Mesenchymal stem cell (in vitro differentiated cells and primary cell): ENCODE measurements around the gene IFITM10.

Experiments used
- DNase-seq: peaks from one replicate; pipeline ENCODE4 v3.0.0-alpha.2; 2013
- H2AFZ ChIP-seq: one replicate; pipeline ENCODE4 v1.6.1; 2013; ENCODE audit warnings: low read depth, mild to moderate bottlenecking, control low read depth, inconsistent platforms, low read length, moderate library complexity
- H2AK5ac ChIP-seq: 2 replicates; pipeline ENCODE4 v1.6.1; 2013; ENCODE audit warnings: low read length, moderate library complexity, mild to moderate bottlenecking, inconsistent platforms; ENCODE audit not compliant: severe bottlenecking
- H2BK120ac ChIP-seq: one replicate; pipeline ENCODE4 v1.6.1; 2013; ENCODE audit warnings: low read depth, mild to moderate bottlenecking, inconsistent platforms, low read length, moderate library complexity
- H2BK12ac ChIP-seq, 2 experiments: one replicate each; pipeline ENCODE4 v1.6.1; 2013; ENCODE audit warnings: inconsistent platforms in 2 of 2, low read length in 2 of 2, mild to moderate bottlenecking in 2 of 2, moderate library complexity in 2 of 2, control low read depth in 1 of 2
- H2BK15ac ChIP-seq: one replicate; pipeline ENCODE4 v1.6.1; 2013; ENCODE audit warnings: mild to moderate bottlenecking, low read depth, inconsistent platforms; ENCODE audit not compliant: poor library complexity, severe bottlenecking
- H2BK5ac ChIP-seq: 2 replicates; pipeline ENCODE4 v1.6.1; 2013; ENCODE audit warnings: low read depth, mild to moderate bottlenecking, low read length, control low read depth, inconsistent platforms; ENCODE audit not compliant: poor library complexity, severe bottlenecking
- H3K14ac ChIP-seq, 2 experiments: one replicate each; pipeline ENCODE4 v1.6.1; 2013; ENCODE audit warnings: inconsistent platforms in 2 of 2, low read length in 2 of 2, control low read depth in 1 of 2, mild to moderate bottlenecking in 1 of 2, moderate library complexity in 1 of 2
- H3K18ac ChIP-seq, 2 experiments: one replicate each; pipeline ENCODE4 v1.6.1; 2013; ENCODE audit warnings: inconsistent platforms in 2 of 2, low read length in 2 of 2, control low read depth in 1 of 2, low read depth in 1 of 2, mild to moderate bottlenecking in 1 of 2
- H3K23ac ChIP-seq, 2 experiments: one replicate each; pipeline ENCODE4 v1.6.1; 2013; ENCODE audit warnings: inconsistent platforms in 2 of 2, low read length in 2 of 2, mild to moderate bottlenecking in 2 of 2, moderate library complexity in 2 of 2, control low read depth in 1 of 2
- H3K27ac ChIP-seq: 2 replicates; pipeline ENCODE4 v1.5.1; 2013; ENCODE audit warnings: mild to moderate bottlenecking, moderate library complexity, low read length, control low read depth, inconsistent platforms; ENCODE audit not compliant: poor library complexity, severe bottlenecking
- H3K27me3 ChIP-seq, 2 experiments: 2 replicates each; pipeline versions ENCODE4 v1.6.1 to v1.7.0; 2013; ENCODE audit warnings: low read length in 2 of 2, mild to moderate bottlenecking in 2 of 2, moderate library complexity in 2 of 2, control low read depth in 1 of 2, inconsistent platforms in 1 of 2; ENCODE audit not compliant: control insufficient read depth in 1 of 2, insufficient read depth in 1 of 2
- H3K36me3 ChIP-seq, 2 experiments: 2 replicates each; pipeline versions ENCODE4 v1.6.1 to v1.7.0; 2013; ENCODE audit warnings: low read length in 2 of 2, control low read depth in 1 of 2, inconsistent platforms in 1 of 2, low read depth in 1 of 2, mild to moderate bottlenecking in 1 of 2; ENCODE audit not compliant: insufficient read depth in 2 of 2, control insufficient read depth in 1 of 2
- H3K4ac ChIP-seq, 2 experiments: one replicate each; pipeline ENCODE4 v1.6.1; 2013; ENCODE audit warnings: inconsistent platforms in 2 of 2, low read length in 2 of 2, mild to moderate bottlenecking in 2 of 2, moderate library complexity in 2 of 2, control low read depth in 1 of 2, low read depth in 1 of 2
- H3K4me1 ChIP-seq: 2 replicates; pipeline ENCODE4 v1.6.1; 2013; ENCODE audit warnings: low read depth, low read length, control low read depth; ENCODE audit not compliant: control insufficient read depth, insufficient read depth
- H3K4me2 ChIP-seq: 2 replicates; pipeline ENCODE4 v1.6.1; 2013; ENCODE audit warnings: low read length, mild to moderate bottlenecking, inconsistent platforms; ENCODE audit not compliant: poor library complexity, severe bottlenecking
- H3K4me3 ChIP-seq, 2 experiments: 2 replicates each; pipeline versions ENCODE4 v1.5.1 to v1.7.0; 2013; ENCODE audit warnings: low read length in 2 of 2, mild to moderate bottlenecking in 2 of 2, control low read depth in 1 of 2, low read depth in 1 of 2; ENCODE audit not compliant: insufficient read depth in 1 of 2
- H3K79me1 ChIP-seq: replicated peaks from 2 replicates; pipeline ENCODE4 v1.6.1; 2013; ENCODE audit warnings: mild to moderate bottlenecking, control low read depth, low read length, inconsistent platforms; ENCODE audit not compliant: poor library complexity, severe bottlenecking
- H3K9ac ChIP-seq: 2 replicates; pipeline ENCODE4 v1.7.0; 2013; ENCODE audit warnings: mild to moderate bottlenecking, low read length, moderate library complexity
- H3K9me3 ChIP-seq: 2 replicates; pipeline ENCODE4 v1.7.0; 2013; ENCODE audit warnings: mild to moderate bottlenecking, low read length; ENCODE audit not compliant: control insufficient read depth
- H4K8ac ChIP-seq: one replicate; pipeline ENCODE4 v1.6.1; 2013; ENCODE audit warnings: inconsistent platforms, mild to moderate bottlenecking, low read length, moderate library complexity
- H4K91ac ChIP-seq: one replicate; pipeline ENCODE4 v1.6.1; 2013; ENCODE audit warnings: mild to moderate bottlenecking, low read length, inconsistent platforms
- WGBS: methylation state at CpG from one replicate; pipeline ENCODE4 v1.1.7; 2013; ENCODE audit warnings: mixed read lengths; 5-methylcytosine and 5-hydroxymethylcytosine counted together

The IFITM10 gene

DNA sequence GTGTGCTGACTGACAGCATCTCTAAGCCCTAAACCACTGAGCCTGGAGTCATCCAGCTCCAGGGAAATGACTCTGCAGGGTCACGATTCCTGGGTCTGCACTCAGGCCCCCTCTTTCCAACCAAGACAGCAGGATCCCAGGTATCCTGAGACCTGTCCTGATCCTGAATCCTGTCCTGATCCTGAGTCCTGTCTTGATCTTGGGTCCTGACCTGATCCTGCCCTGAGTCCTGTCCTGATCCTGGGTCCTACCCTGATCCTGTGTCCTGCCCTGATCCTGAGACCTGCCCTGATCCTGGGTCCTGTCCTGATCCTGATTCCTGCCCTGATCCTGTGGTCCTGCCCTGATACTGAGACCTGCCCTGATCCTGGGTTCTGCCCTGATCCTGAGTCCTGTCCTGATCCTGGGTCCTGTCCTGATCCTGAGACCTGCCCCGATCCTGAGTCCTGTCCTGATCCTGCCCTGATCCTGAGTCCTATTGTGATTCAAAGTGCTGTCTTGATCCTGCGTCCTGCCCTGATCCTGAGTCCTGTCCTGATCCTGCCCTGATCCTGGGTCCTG lies 54.8 kb downstream of the IFITM10 start:
- H2AFZ ChIP-seq: no peak overlapping the region
- 92% methylated on average over 3 of the region's 3 CpGs for WGBS
- H3K79me1 ChIP-seq: no peaks in the 10 kb centered on the region
- H3K36me3 ChIP-seq: no peaks in the 10 kb centered on the region
- H3K14ac ChIP-seq: no peak overlapping the region
- H3K9me3 ChIP-seq: no peaks in the 10 kb centered on the region
- H3K18ac ChIP-seq: no peak overlapping the region
- no peak overlapping the region for H3K4me2 ChIP-seq
- H3K4me1 ChIP-seq: peaks cover 12% of the 10 kb centered on the region
- H3K23ac ChIP-seq: no peak overlapping the region
- peak overlapping the region in 1 of 2 experiments; percentile 61 for H2BK12ac ChIP-seq
- no peak overlapping the region for H2AK5ac ChIP-seq
- H3K4me3 ChIP-seq: no peak overlapping the region
- peak overlapping the region; percentile 2 for H4K91ac ChIP-seq
- H3K9ac ChIP-seq: no peak overlapping the region
- H2BK15ac ChIP-seq: no peak overlapping the region
- no peak overlapping the region for H3K27ac ChIP-seq
- no peak overlapping the region for H2BK5ac ChIP-seq
- H2BK120ac ChIP-seq: no peak overlapping the region
- H4K8ac ChIP-seq: no peak overlapping the region
- DNase-seq: no peak
- H3K27me3 ChIP-seq: peaks cover 42 to 77% of the 10 kb centered on the region in 2 experiments
- H3K4ac ChIP-seq: no peak overlapping the region

GRCh38 chr11:1694846-1695547 lies 55.4 kb downstream of the IFITM10 start:
- Histone ChIP-seq H2AK5ac (no peak overlapping the region), H3K27me3 (peaks cover 44 to 76% of the 10 kb centered on the region in 2 experiments), H2BK15ac (no peak overlapping the region), H2BK12ac (no peak overlapping the region), H3K18ac (no peak overlapping the region), H3K27ac (no peak overlapping the region), H3K36me3 (no peaks in the 10 kb centered on the region), H3K4me2 (no peak overlapping the region), H4K8ac (no peak overlapping the region), H3K14ac (no peak overlapping the region), H4K91ac (peak overlapping the region; percentile 2), H3K4me3 (no peak overlapping the region), H2AFZ (no peak overlapping the region), H3K9me3 (no peaks in the 10 kb centered on the region), H2BK5ac (no peak overlapping the region), H2BK120ac (no peak overlapping the region), H3K4ac (no peak overlapping the region), H3K79me1 (no peaks in the 10 kb centered on the region), H3K4me1 (peaks cover 12% of the 10 kb centered on the region), H3K9ac (no peak overlapping the region), H3K23ac (no peak overlapping the region)
- DNase-seq: no peak
- WGBS: 88% methylated on average over 15 of the region's 15 CpGs

DNA sequence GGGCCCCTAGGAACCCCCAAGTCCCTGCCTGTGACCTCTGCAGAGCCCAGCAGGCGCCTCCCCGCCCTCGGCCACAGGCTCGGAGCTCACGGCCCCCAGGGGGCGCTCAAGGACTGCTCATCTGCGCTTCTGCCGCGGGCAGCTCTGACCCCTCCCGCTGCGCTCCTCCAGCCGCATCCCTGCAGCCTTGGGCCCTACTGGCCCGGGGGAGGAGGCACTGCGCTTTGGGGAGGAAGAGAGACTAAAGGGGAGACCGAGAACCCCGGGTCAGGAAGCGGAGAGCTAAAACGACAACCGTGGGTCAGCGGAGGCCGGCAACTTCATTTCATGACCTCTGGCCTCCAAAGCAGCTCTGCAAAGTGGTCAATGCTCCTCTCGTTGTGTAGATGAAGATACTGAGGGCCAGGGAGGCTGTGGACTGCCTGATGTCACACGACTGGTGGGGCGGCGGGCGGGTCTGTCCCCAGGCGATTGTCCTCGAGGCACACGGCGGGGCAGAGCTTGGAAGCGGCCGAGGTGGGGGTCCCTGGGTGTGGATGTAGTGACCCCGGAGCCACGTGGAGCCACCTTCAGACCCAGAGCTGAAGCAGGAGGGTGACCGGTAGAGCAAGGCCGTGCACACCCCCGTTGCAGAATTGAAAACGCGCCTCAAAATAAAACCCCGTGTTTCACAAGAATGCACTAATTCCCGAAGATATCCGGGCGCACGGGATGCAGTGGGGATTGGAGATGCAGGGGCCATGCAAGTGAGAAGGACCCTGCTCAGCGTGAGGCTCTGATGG lies 56.1 kb downstream of the IFITM10 start:
- H2BK120ac ChIP-seq: no peak overlapping the region
- peak overlapping the region; percentile 49 to 77 for H3K18ac ChIP-seq
- H2AK5ac ChIP-seq: no peak overlapping the region
- H2AFZ ChIP-seq: no peak overlapping the region
- no peaks in the 10 kb centered on the region for H3K79me1 ChIP-seq
- H3K14ac ChIP-seq: no peak overlapping the region
- peak overlapping the region; percentile 44 for H3K4me2 ChIP-seq
- H3K27me3 ChIP-seq: peaks cover 48 to 76% of the 10 kb centered on the region in 2 experiments
- no peak overlapping the region for H2BK5ac ChIP-seq
- no peaks in the 10 kb centered on the region for H3K36me3 ChIP-seq
- no peaks in the 10 kb centered on the region for H3K9me3 ChIP-seq
- H3K4me1 ChIP-seq: peaks cover 12% of the 10 kb centered on the region
- H3K4me3 ChIP-seq: no peak overlapping the region
- peak overlapping the region; percentile 89 to 92 for H3K4ac ChIP-seq
- H3K23ac ChIP-seq: no peak overlapping the region
- H3K27ac ChIP-seq: no peak overlapping the region
- DNase-seq: peak; percentile 67
- no peak overlapping the region for H3K9ac ChIP-seq
- H4K8ac ChIP-seq: peak overlapping the region; percentile 90
- peak overlapping the region; percentile 99 for H4K91ac ChIP-seq
- H2BK15ac ChIP-seq: peak overlapping the region; percentile 33
- 45% methylated on average over 45 of the region's 45 CpGs for WGBS
- H2BK12ac ChIP-seq: peak overlapping the region; percentile 68 to 72
